Measurements from ENCODE around the gene FOSL2.

Gene FOSL2

DNA sequence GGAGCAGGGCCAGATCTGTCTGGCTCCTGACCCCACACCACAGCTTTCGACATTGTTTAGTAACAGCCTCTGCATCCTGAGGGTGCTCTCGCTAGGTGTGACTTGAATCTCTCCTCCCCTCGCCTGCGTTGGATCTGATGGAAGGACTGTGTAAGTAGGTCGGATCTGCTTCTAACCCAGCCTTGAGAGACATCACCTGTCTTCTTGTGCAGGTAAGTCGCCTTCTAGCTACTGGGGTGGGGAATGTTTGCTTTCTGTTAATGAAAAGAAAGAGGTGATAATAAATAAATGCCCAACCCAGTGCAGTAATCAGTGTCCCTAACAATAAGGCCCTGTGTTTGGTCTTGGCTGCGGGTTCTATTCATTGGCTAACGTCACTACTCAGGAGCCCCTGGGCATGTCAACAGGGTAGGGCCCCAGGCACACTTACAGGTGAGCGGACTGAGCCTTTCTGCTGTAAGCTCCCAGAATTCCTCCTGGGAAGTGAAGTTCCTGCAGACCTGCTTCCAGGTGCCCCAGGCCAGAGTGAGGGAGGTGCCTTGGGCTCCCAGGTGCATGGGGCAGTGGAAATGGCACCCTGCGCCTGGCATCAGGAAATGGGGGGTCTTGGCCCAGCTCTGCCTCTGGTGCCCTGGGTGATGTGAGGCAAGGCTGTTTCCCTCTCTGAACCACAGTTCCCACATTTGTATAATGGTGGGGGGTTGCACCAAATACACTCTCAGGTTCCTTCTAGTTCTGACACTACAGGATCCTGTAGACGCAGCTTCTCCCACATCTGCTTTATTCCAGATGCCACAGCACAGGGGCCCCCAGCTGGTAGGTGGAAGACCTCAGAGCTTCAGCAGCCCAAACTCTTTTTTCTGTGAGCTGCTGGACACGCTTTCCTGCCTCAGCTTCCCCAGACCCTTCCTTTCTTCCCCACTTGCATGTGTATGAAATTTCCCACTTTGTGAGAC, 11.2 kb upstream of the FOSL2 start:
- no peak overlapping the region for H3K27ac ChIP-seq (ENCODE audit: insufficient read depth, low read depth, low read length, poor library complexity, severe bottlenecking)
- 91 to 92% methylated on average over 12 of the region's 12 CpGs for WGBS, 2 experiments

DNA sequence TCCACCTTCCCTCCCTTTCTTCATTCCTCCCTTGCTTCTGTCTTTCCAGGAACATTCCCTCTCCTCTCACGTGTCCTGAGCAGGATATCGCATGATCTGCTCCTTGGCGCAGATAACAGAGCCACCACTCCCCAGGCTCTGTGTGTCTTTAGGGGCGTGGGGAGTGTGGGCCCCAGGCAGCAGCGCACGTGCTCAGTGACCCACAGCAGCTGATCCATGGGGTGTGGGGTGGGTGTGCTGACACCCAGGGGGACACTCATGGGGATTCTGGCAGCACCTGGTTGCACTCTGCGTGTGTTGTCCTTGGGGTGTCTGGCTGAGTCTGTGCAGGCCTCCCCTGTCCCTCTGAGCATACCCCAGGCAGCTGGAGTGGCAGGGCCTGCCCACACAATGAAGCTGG, 9.9 kb upstream of the FOSL2 start:
- no peaks in the 10 kb centered on the region for H3K9me3 ChIP-seq (ENCODE audit: control insufficient read depth, low read length)
- no peaks in the 10 kb centered on the region for H3K36me3 ChIP-seq (ENCODE audit: control insufficient read depth, insufficient read depth, low read length)
- peaks cover 9% of the 10 kb centered on the region for H3K4me1 ChIP-seq (ENCODE audit: control insufficient read depth, insufficient read depth, low read length)
- H3K4me3 ChIP-seq (ENCODE audit: insufficient read depth, low read depth, low read length) = no peak overlapping the region
- H3K27me3 ChIP-seq (ENCODE audit: control insufficient read depth, insufficient read depth, low read length, poor library complexity, severe bottlenecking) = no peaks in the 10 kb centered on the region
- no peak overlapping the region for H3K27ac ChIP-seq (ENCODE audit: insufficient read depth, low read depth, low read length, poor library complexity, severe bottlenecking)
- WGBS, 2 experiments = 94 to 97% methylated on average over 7 of the region's 7 CpGs

More for the DNA sequence above, 11.2 kb upstream of the FOSL2 start:
- Histone ChIP-seq H3K36me3 (ENCODE audit: control insufficient read depth, insufficient read depth, low read length) (no peaks in the 10 kb centered on the region), H3K27me3 (ENCODE audit: control insufficient read depth, insufficient read depth, low read length, poor library complexity, severe bottlenecking) (no peaks in the 10 kb centered on the region), H3K9me3 (ENCODE audit: control insufficient read depth, low read length) (no peaks in the 10 kb centered on the region), H3K4me3 (ENCODE audit: insufficient read depth, low read depth, low read length) (no peak overlapping the region), H3K4me1 (ENCODE audit: control insufficient read depth, insufficient read depth, low read length) (peaks cover 9% of the 10 kb centered on the region)

DNA sequence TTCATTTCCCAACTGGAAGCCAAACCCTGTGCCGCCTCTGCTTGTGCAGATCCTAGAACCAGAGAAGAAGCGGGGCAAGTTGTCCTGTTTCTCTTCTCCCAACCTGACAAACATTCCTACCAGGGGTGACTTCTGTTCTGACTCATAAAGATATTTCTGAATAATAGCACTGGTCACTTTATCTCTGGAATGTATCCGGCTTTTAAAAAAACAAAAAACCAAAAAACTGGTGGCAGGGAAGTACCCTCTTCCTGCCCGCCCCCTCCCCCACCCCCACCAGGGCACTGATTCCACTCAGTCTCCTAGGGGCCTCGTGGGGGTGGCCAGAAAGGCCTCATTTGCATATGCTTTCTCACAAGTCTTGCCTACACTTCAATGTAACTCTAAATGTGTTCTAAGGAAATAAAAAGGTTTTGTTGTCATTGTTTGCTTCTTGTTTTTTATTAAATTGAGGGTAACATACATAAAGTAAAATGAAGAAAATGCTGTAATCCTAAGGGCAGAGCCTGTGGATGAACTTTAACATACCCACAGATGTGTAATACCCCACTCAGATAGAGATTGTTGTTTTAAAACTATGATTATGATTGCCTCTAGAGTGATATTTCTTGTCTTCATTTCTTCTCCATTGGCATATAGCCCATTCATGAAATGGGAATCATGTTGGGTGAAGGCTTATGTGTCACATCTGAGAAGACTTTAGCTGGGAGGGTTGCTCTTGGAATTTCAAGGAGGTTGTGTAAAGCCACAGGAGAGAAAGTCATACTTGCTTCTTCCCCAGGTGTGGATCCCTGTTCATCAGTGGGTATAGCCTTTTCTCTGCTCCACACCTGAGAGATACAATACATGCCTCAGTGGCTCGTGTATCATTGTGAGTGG, 5.3 kb upstream of the FOSL2 start:
- Histone ChIP-seq H3K27ac (ENCODE audit: insufficient read depth, low read depth, low read length, poor library complexity, severe bottlenecking) (no peak overlapping the region), H3K4me1 (ENCODE audit: control insufficient read depth, insufficient read depth, low read length) (no peaks in the 10 kb centered on the region), H3K27me3 (ENCODE audit: control insufficient read depth, insufficient read depth, low read length, poor library complexity, severe bottlenecking) (peaks cover 13% of the 10 kb centered on the region), H3K9me3 (ENCODE audit: control insufficient read depth, low read length) (no peaks in the 10 kb centered on the region), H3K36me3 (ENCODE audit: control insufficient read depth, insufficient read depth, low read length) (no peaks in the 10 kb centered on the region), H3K4me3 (ENCODE audit: insufficient read depth, low read depth, low read length) (no peak overlapping the region)
- 76 to 90% methylated on average over 5 to 6 of the region's 6 CpGs for WGBS, 2 experiments

DNA sequence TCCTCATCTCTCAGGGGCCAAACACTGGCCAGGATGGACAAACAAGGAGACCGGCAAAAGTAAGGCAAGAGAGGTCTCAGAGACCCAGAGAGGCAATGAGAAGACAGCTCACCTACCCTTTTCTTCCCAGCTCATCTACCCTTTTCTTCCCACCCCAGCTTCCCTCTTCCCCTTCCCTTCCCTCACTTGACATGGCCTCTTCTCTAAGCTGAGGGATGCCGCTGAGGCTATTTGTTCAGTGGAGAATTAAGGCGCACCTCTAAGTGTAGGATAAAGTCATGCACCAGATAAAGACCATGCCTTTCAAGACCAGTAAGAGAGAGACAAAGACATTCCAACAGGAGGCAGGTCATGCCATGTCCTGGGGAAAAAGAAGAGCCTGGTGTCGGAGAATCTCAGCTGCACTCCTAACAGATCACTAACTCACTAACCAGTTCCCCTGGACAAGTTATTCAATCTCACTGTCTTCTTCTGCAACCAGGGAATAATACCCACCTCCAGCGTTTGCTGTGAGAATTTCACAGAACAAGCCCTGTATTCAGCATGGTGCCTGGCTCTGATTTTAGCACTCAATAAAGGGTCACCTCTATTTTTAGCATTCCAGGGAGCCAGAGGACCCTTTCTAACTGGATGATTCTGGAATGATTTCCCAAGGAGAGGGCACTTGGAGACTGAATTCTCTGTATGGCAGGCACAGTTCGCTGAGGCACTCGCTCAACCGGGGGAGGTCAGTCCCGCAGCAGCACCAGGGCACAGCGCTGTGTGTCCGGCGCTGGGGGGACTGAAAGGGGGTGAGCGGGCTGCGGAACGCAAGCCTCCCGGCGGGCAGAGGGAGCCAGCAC, 3.0 kb upstream of the FOSL2 start:
- Histone ChIP-seq H3K27ac (ENCODE audit: insufficient read depth, low read depth, low read length, poor library complexity, severe bottlenecking) (peak overlapping the region; percentile 22), H3K27me3 (ENCODE audit: control insufficient read depth, insufficient read depth, low read length, poor library complexity, severe bottlenecking) (peaks cover 30% of the 10 kb centered on the region), H3K4me3 (ENCODE audit: insufficient read depth, low read depth, low read length) (peak overlapping the region; percentile 64), H3K9me3 (ENCODE audit: control insufficient read depth, low read length) (no peaks in the 10 kb centered on the region), H3K4me1 (ENCODE audit: control insufficient read depth, insufficient read depth, low read length) (peaks cover 4% of the 10 kb centered on the region), H3K36me3 (ENCODE audit: control insufficient read depth, insufficient read depth, low read length) (no peaks in the 10 kb centered on the region)
- WGBS, 2 experiments = 13% methylated on average over 17 of the region's 17 CpGs

DNA sequence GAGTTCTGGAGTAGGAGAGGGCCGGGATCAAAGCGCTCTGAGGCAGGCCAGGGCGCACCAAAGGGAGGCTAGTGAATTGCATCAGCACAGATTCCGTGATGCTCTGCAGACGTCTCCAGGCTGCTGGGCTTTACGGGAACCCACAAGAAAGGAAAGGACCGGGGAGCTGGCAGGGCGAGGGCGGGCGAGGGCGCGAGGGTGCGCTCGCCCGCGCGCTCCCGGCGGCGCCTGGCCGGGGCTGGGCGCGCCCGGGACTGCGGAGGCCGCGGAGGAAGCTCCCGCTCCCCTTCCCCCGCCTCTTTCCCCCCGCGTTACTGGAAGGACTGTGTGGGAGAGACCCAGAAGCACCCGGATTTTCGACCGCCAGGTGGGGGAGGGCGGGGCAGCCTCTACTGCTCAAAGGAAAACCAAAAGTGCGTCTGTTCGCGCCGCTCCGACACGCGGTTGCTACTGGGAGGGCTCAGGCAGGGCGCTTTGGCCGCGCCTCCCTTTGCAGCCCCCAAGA, 2.4 kb upstream of the FOSL2 start:
- Histone ChIP-seq H3K27ac (ENCODE audit: insufficient read depth, low read depth, low read length, poor library complexity, severe bottlenecking) (peak overlapping the region; percentile 22), H3K27me3 (ENCODE audit: control insufficient read depth, insufficient read depth, low read length, poor library complexity, severe bottlenecking) (peaks cover 37% of the 10 kb centered on the region), H3K4me3 (ENCODE audit: insufficient read depth, low read depth, low read length) (peak overlapping the region; percentile 64), H3K9me3 (ENCODE audit: control insufficient read depth, low read length) (no peaks in the 10 kb centered on the region), H3K36me3 (ENCODE audit: control insufficient read depth, insufficient read depth, low read length) (no peaks in the 10 kb centered on the region), H3K4me1 (ENCODE audit: control insufficient read depth, insufficient read depth, low read length) (peaks cover 4% of the 10 kb centered on the region)
- WGBS, 2 experiments = 0 to 1% methylated on average over 45 of the region's 45 CpGs

DNA sequence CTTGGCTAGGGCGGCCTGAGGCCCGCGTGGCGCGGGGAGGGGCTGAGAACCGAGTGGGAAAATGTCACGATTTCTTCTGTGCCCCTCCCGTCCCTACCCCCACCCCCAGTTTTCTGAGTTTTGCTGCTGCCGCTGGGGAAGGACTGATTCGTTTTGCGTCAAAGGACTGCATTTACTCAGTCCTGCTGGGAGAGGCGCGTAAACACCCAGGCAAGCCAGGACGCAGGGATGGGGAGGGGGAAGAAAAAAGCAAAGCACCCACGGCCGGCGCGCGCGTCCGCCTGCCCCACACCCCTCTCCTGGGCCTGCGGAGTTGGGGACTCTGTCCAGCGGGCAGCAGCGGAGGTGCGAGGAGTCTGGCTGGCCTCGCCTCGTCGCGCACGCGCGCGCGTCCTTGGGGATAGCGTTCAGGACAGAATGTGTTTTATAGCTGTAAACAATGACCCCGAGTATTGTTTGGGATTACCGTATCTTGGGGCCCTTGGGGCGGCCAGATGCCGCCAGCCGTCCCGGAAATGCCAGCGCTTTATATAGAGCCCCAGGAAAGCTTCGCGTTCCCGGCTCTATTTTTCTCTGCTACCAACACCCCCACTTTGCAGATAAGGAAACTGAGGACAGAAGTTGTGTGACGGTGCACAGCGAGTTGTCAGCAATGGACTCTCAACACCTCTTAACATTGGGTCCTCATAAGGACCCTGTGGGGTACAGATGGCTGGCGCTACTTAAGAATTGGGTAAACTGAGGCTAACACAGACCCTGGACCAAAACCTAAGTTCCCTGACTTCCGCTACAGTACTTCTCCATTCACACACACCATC, 1.7 kb upstream of the FOSL2 start:
- Histone ChIP-seq H3K4me3 (ENCODE audit: insufficient read depth, low read depth, low read length) (peak overlapping the region; percentile 64), H3K4me1 (ENCODE audit: control insufficient read depth, insufficient read depth, low read length) (peaks cover 4% of the 10 kb centered on the region), H3K27ac (ENCODE audit: insufficient read depth, low read depth, low read length, poor library complexity, severe bottlenecking) (no peak overlapping the region), H3K9me3 (ENCODE audit: control insufficient read depth, low read length) (no peaks in the 10 kb centered on the region), H3K27me3 (ENCODE audit: control insufficient read depth, insufficient read depth, low read length, poor library complexity, severe bottlenecking) (peaks cover 44% of the 10 kb centered on the region), H3K36me3 (ENCODE audit: control insufficient read depth, insufficient read depth, low read length) (no peaks in the 10 kb centered on the region)
- 1 to 2% methylated on average over 49 of the region's 49 CpGs for WGBS, 2 experiments

DNA sequence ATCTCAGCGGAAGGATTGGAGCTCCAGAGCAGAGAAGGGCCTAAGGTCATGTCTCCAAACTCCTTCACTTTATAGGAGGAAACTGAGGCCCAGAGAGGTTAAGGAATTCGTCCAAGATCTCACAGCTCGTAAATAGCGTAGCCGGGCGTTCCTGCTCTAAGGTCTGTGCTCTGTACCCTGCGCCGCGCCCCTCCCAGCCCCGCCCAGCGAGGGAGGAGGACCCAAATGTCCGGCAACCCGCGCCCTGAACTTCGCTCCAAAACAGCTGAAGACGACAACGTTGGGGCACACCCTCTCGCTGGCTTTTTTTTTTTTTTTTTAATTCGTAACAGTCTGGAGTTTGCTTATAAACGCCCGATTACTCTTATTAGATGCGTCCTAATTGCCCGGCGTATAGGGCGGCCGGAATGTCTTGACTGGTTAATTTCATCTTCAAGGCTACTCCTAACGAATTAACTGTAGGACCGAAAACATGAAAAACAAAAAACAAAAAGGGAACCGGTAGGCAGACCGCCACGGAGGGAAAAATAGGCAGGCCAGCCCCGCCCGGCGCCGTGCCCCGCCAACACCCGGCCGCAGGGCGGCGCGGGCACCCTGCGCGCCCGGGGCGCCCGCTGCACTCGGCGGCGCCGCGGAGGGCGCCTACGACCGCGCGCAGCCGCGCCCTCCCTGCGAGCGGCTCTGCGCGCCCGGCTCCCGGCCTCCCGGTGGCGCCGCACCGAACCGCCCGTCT, 928 bp upstream of the FOSL2 start:
- H3K27ac ChIP-seq (ENCODE audit: insufficient read depth, low read depth, low read length, poor library complexity, severe bottlenecking) = no peak overlapping the region
- no peaks in the 10 kb centered on the region for H3K36me3 ChIP-seq (ENCODE audit: control insufficient read depth, insufficient read depth, low read length)
- peaks cover 46% of the 10 kb centered on the region for H3K27me3 ChIP-seq (ENCODE audit: control insufficient read depth, insufficient read depth, low read length, poor library complexity, severe bottlenecking)
- H3K4me3 ChIP-seq (ENCODE audit: insufficient read depth, low read depth, low read length) = peak overlapping the region; percentile 64
- 0% methylated on average over 70 of the region's 70 CpGs for WGBS, 2 experiments
- H3K4me1 ChIP-seq (ENCODE audit: control insufficient read depth, insufficient read depth, low read length) = peaks cover 4% of the 10 kb centered on the region
- H3K9me3 ChIP-seq (ENCODE audit: control insufficient read depth, low read length) = no peaks in the 10 kb centered on the region

DNA sequence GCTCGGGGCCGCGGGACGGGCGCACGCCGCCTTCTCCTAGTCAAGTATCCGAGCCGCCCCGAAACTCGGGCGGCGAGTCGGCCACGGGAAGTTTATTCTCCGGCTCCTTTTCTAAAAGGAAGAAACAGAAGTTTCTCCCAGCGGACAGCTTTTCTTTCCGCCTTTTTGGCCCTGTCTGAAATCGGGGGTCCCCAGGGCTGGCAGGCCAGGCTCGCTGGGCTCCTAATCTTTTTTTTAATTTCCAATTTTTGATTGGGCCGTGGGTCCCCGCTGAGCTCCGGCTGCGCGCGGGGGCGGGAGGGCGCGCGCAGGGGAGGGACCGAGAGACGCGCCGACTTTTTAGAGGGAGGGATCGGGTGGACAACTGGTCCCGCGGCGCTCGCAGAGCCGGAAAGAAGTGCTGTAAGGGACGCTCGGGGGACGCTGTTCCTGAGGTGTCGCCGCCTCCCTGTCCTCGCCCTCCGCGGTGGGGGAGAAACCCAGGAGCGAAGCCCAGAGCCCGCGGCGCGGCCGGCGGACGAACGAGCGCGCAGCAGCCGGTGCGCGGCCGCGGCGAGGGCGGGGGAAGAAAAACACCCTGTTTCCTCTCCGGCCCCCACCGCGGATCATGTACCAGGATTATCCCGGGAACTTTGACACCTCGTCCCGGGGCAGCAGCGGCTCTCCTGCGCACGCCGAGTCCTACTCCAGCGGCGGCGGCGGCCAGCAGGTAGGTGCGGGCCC, 617 bp downstream of the FOSL2 start:
- H3K36me3 ChIP-seq (ENCODE audit: control insufficient read depth, insufficient read depth, low read length) = no peaks in the 10 kb centered on the region
- H3K27me3 ChIP-seq (ENCODE audit: control insufficient read depth, insufficient read depth, low read length, poor library complexity, severe bottlenecking) = peaks cover 46% of the 10 kb centered on the region
- H3K4me3 ChIP-seq (ENCODE audit: insufficient read depth, low read depth, low read length) = peak overlapping the region; percentile 64
- H3K27ac ChIP-seq (ENCODE audit: insufficient read depth, low read depth, low read length, poor library complexity, severe bottlenecking) = peak overlapping the region; percentile 20
- no peaks in the 10 kb centered on the region for H3K9me3 ChIP-seq (ENCODE audit: control insufficient read depth, low read length)
- WGBS, 2 experiments = 0% methylated on average over 81 of the region's 81 CpGs
- H3K4me1 ChIP-seq (ENCODE audit: control insufficient read depth, insufficient read depth, low read length) = peaks cover 4% of the 10 kb centered on the region

Measured in ectodermal cell (in vitro differentiated cells).